Measurements from ENCODE around the gene ZNF48. TPM values are rescaled to one million over a fixed set of nuclear protein-coding genes. Genes with fewer than 3 reads are reported as not detected.
A peak's percentile ranks its signal among the peaks of the same experiment; 100 is the strongest.

ZNF48 gene
- total RNA-seq, 4 donors from 2014 or later, result 3.4 to 5.4 (median 4.9) TPM

- TF ChIP-seq CTCF (IDR thresholded peaks at IDR 0.05), result no peak
- DNase-seq (ENCODE audit: low spot score) (no peak), ATAC-seq (ENCODE audit: low FRiP score) (no peak)
Measured at GRCh38 chr16:30398661-30399434, 3.6 kb downstream of the ZNF48 start.

- DNase-seq (ENCODE audit: low spot score), result no peak
Measured at GRCh38 chr16:30399435-30400186, 4.4 kb downstream of the ZNF48 start.

GRCh38 chr16:30401768-30402425, 6.7 kb downstream of the ZNF48 start:
- no peak for DNase-seq (ENCODE audit: low spot score)
- no peak for TF ChIP-seq CTCF (IDR thresholded peaks at IDR 0.05)
- no peak for ATAC-seq (ENCODE audit: low FRiP score)

More at GRCh38 chr16:30399435-30400186, 4.4 kb downstream of the ZNF48 start:
- TF ChIP-seq CTCF (IDR thresholded peaks at IDR 0.05), result no peak
- ATAC-seq (ENCODE audit: low FRiP score), result no peak

GRCh38 chr16:30406795-30407101, 11.5 kb downstream of the ZNF48 start:
- ATAC-seq (ENCODE audit: low FRiP score) (no peak), DNase-seq (ENCODE audit: low spot score) (no peak)
- TF ChIP-seq CTCF (IDR thresholded peaks at IDR 0.05), result no peak

GRCh38 chr16:30407102-30407803, 12.0 kb downstream of the ZNF48 start, which contains the start of gene ZNF771:
TSS of gene ZNF771 (plus strand) at chr16:30407606. CDS start at chr16:30408054, 448 bp downstream.
- peak; percentile 94 for ATAC-seq (ENCODE audit: low FRiP score)
- DNase-seq (ENCODE audit: low spot score), result peak; percentile 86
- TF ChIP-seq CTCF (IDR thresholded peaks at IDR 0.05), result no peak

- DNase-seq (ENCODE audit: low spot score) (no peak), ATAC-seq (ENCODE audit: low FRiP score) (no peak)
- TF ChIP-seq CTCF (IDR thresholded peaks at IDR 0.05), result no peak
Measured at GRCh38 chr16:30407804-30408534, 12.7 kb downstream of the ZNF48 start.

Measured in omental fat pad (tissue), 4 donors.